ENCODE results near the gene FOXN1. TPM values are rescaled to one million over a fixed set of nuclear protein-coding genes. Genes with fewer than 3 reads are reported as not detected.

Gene FOXN1
- total RNA-seq, 2 donors from 2014 or later: not detected

- no peak for TF ChIP-seq CTCF (conservative IDR thresholded peaks at IDR 0.05)
- Mint-ChIP-seq H3K27ac (no peak overlapping the region), H3K27me3 (ENCODE audit: insufficient read depth) (peaks cover 7% of the 10 kb centered on the region), H3K4me1 (peaks cover 4% of the 10 kb centered on the region), H3K4me3 (no peak overlapping the region), H3K9me3 (no peaks in the 10 kb centered on the region), H3K36me3 (ENCODE audit: low read depth) (no peaks in the 10 kb centered on the region)
- Histone ChIP-seq H3K4me3 (ENCODE audit: low read length) (no peak overlapping the region), H3K9ac (ENCODE audit: extremely low read depth, low read length, poor library complexity, severe bottlenecking) (no peak overlapping the region), H3K36me3 (ENCODE audit: control insufficient read depth, insufficient read depth, low read length) (no peaks in the 10 kb centered on the region), H3K27me3 (ENCODE audit: control insufficient read depth, insufficient read depth, low read length, poor library complexity, severe bottlenecking) (no peaks in the 10 kb centered on the region), H3K27ac (ENCODE audit: low read depth, low read length) (no peak overlapping the region), H3K9me3 (ENCODE audit: control insufficient read depth, low read length) (no peaks in the 10 kb centered on the region), H3K4me1 (ENCODE audit: control insufficient read depth, insufficient read depth, low read length) (no peaks in the 10 kb centered on the region)
- no peak for DNase-seq
- 80 to 85% methylated on average over 2 to 6 of the region's 6 CpGs for WGBS, 2 experiments (ENCODE audit: insufficient coverage in 1 of 2, insufficient read length in 1 of 2)
Observed at GRCh38 chr17:28523186-28523585, 17.0 kb downstream of the FOXN1 start.

- no peak for DNase-seq
- 92 to 95% methylated on average over 3 to 15 of the region's 15 CpGs for WGBS, 2 experiments (ENCODE audit: insufficient coverage in 1 of 2, insufficient read length in 1 of 2)
- no peak overlapping the region for H3K4me3 ChIP-seq (ENCODE audit: low read length)
- H3K4me3 Mint-ChIP-seq: no peak overlapping the region
- no peak for TF ChIP-seq CTCF (conservative IDR thresholded peaks at IDR 0.05)
- no peaks in the 10 kb centered on the region for H3K27me3 ChIP-seq (ENCODE audit: control insufficient read depth, insufficient read depth, low read length, poor library complexity, severe bottlenecking)
- H3K27me3 Mint-ChIP-seq (ENCODE audit: insufficient read depth): peaks cover 2% of the 10 kb centered on the region
- H3K9ac ChIP-seq (ENCODE audit: extremely low read depth, low read length, poor library complexity, severe bottlenecking): no peak overlapping the region
- no peaks in the 10 kb centered on the region for H3K9me3 Mint-ChIP-seq
- no peak overlapping the region for H3K27ac Mint-ChIP-seq
- no peaks in the 10 kb centered on the region for H3K4me1 ChIP-seq (ENCODE audit: control insufficient read depth, insufficient read depth, low read length)
- no peaks in the 10 kb centered on the region for H3K9me3 ChIP-seq (ENCODE audit: control insufficient read depth, low read length)
- H3K36me3 ChIP-seq (ENCODE audit: control insufficient read depth, insufficient read depth, low read length): no peaks in the 10 kb centered on the region
- H3K27ac ChIP-seq (ENCODE audit: low read depth, low read length): no peak overlapping the region
- peaks cover 4% of the 10 kb centered on the region for H3K4me1 Mint-ChIP-seq
- H3K36me3 Mint-ChIP-seq (ENCODE audit: low read depth): no peaks in the 10 kb centered on the region
Observed at GRCh38 chr17:28523876-28524275, 17.7 kb downstream of the FOXN1 start.

GRCh38 chr17:28524476-28525424, 18.6 kb downstream of the FOXN1 start:
- no peak overlapping the region for H3K27ac ChIP-seq (ENCODE audit: low read depth, low read length)
- no peak for DNase-seq
- H3K27me3 Mint-ChIP-seq (ENCODE audit: insufficient read depth): no peaks in the 10 kb centered on the region
- no peaks in the 10 kb centered on the region for H3K4me1 ChIP-seq (ENCODE audit: control insufficient read depth, insufficient read depth, low read length)
- no peak for TF ChIP-seq CTCF (conservative IDR thresholded peaks at IDR 0.05)
- no peak overlapping the region for H3K27ac Mint-ChIP-seq
- no peaks in the 10 kb centered on the region for H3K27me3 ChIP-seq (ENCODE audit: control insufficient read depth, insufficient read depth, low read length, poor library complexity, severe bottlenecking)
- H3K9me3 ChIP-seq (ENCODE audit: control insufficient read depth, low read length): no peaks in the 10 kb centered on the region
- H3K4me1 Mint-ChIP-seq: peaks cover 4% of the 10 kb centered on the region
- H3K4me3 ChIP-seq (ENCODE audit: low read length): no peak overlapping the region
- 92 to 100% methylated on average over 5 to 25 of the region's 25 CpGs for WGBS, 2 experiments (ENCODE audit: insufficient coverage in 1 of 2, insufficient read length in 1 of 2)
- no peak overlapping the region for H3K4me3 Mint-ChIP-seq
- H3K36me3 Mint-ChIP-seq (ENCODE audit: low read depth): no peaks in the 10 kb centered on the region
- no peak overlapping the region for H3K9ac ChIP-seq (ENCODE audit: extremely low read depth, low read length, poor library complexity, severe bottlenecking)
- no peaks in the 10 kb centered on the region for H3K9me3 Mint-ChIP-seq
- H3K36me3 ChIP-seq (ENCODE audit: control insufficient read depth, insufficient read depth, low read length): no peaks in the 10 kb centered on the region
